Embryonic facial prominence (tissue), 1 donor: ENCODE measurements around the gene RHBDF2.
A peak's percentile ranks its signal among the peaks of the same experiment; 100 is the strongest.

Experiments
- DNase-seq: peaks from one replicate; pipeline ENCODE4 v3.0.0-alpha.2; 2016; ENCODE audit errors: extremely low spot score

RHBDF2 gene

GRCh38 chr17:76501018-76501826 is at the start of gene RHBDF2:
Gene RHBDF2, minus strand, starts transcription at chr17:76501423. Its CDS starts 19,899 bp downstream, at chr17:76481524.
- no peak for DNase-seq

GRCh38 chr17:76549539-76549938 is 48.3 kb upstream of the RHBDF2 start:
- DNase-seq, result no peak

- no peak for DNase-seq
These were observed 47.9 kb upstream of the RHBDF2 start for GRCh38 chr17:76549215-76549518.

GRCh38 chr17:76548378-76549214 is 47.4 kb upstream of the RHBDF2 start:
- DNase-seq, result no peak

GRCh38 chr17:76547642-76548202 is 46.5 kb upstream of the RHBDF2 start:
- no peak for DNase-seq

- peak; percentile 61 for DNase-seq
These were observed 46.0 kb upstream of the RHBDF2 start for GRCh38 chr17:76547183-76547641.

- no peak for DNase-seq
These were observed 45.4 kb upstream of the RHBDF2 start for GRCh38 chr17:76546556-76547182.

- DNase-seq, result no peak
These were observed 44.8 kb upstream of the RHBDF2 start for GRCh38 chr17:76545918-76546555.

- no peak for DNase-seq
These were observed 43.5 kb upstream of the RHBDF2 start for GRCh38 chr17:76544546-76545365.

GRCh38 chr17:76543826-76544545 is 42.8 kb upstream of the RHBDF2 start:
- no peak for DNase-seq

- DNase-seq, result no peak
These were observed 42.2 kb upstream of the RHBDF2 start for GRCh38 chr17:76543482-76543825.

GRCh38 chr17:76542984-76543383 is 41.8 kb upstream of the RHBDF2 start:
- no peak for DNase-seq

GRCh38 chr17:76542566-76542971 is 41.3 kb upstream of the RHBDF2 start:
- no peak for DNase-seq

GRCh38 chr17:76541739-76542454 is 40.7 kb upstream of the RHBDF2 start:
- no peak for DNase-seq

- peak; percentile 90 for DNase-seq
These were observed 39.4 kb upstream of the RHBDF2 start for GRCh38 chr17:76540381-76541300.

- DNase-seq, result no peak
These were observed 38.5 kb upstream of the RHBDF2 start, which contains the start of gene PRCD for GRCh38 chr17:76539631-76540271. Gene PRCD, plus strand, starts transcription at chr17:76540044. Its CDS starts 98 bp downstream, at chr17:76540142.

- no peak for DNase-seq
These were observed 37.8 kb upstream of the RHBDF2 start for GRCh38 chr17:76538941-76539570.
